Measurements from ENCODE around the gene ICAM4. TPM values are rescaled to one million over a fixed set of nuclear protein-coding genes. Genes with fewer than 3 reads are reported as not detected.

Gene ICAM4
- total RNA-seq, 3 donors from 2014 or later (not counting 1 experiment from before 2014, with no cell fraction given): 1.3 to 3.6 (median 3.0) TPM

DNA sequence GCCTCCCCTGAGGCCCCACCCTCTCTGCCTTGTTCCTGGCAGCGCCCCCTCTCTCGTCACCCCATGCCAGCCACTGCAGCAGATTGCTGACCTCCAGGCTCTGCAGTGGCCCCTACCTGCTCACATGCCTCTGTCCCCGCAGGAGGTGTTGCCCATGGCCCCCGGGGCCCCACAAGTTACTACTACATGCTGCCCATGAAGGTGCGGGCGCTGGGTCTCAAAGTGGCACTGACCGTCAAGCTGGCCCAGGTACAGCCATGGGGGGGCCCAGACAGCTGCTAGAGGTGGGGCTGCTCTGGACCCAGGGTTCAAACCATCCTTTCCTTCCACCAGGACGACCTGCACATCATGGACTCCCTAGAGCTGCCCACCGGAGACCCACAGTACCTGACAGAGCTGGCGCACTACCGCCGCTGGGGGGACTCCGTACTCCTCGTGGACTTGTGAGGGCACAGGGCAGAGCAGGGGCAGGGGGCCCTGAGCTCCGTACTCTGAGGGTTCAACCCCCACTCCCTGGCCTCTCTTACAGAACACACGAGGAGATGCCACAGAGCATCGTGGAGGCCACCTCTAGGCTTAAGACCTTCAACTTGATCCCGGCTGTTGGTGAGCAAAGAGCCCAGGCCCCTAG is 28.6 kb upstream of the ICAM4 start:
- Mint-ChIP-seq H3K36me3 (peaks cover 9% of the 10 kb centered on the region), H3K27me3 (ENCODE audit: low read depth in 2 of 2) (no peaks in the 10 kb centered on the region), H3K27ac (no peak overlapping the region), H3K9me3 (no peaks in the 10 kb centered on the region), H3K4me1 (peaks cover 0 to 15% of the 10 kb centered on the region in 2 donors), H3K4me3 (no peak overlapping the region)
- intact Hi-C loops (cut with micrococcal nuclease): no loop called here
- Histone ChIP-seq H3K27me3 (ENCODE audit: control insufficient read depth, insufficient read depth, low read length) (no peaks in the 10 kb centered on the region), H3K4me3 (ENCODE audit: low read length) (no peak overlapping the region), H3K9me3 (ENCODE audit: control insufficient read depth, insufficient read depth, low read length) (no peaks in the 10 kb centered on the region), H3K27ac (ENCODE audit: low read length) (no peak overlapping the region), H3K4me1 (ENCODE audit: control insufficient read depth, insufficient read depth, low read length) (peaks cover 3% of the 10 kb centered on the region), H3K36me3 (ENCODE audit: control insufficient read depth, insufficient read depth, low read length) (peaks cover 36% of the 10 kb centered on the region)
- TF ChIP-seq, protein P1, sequence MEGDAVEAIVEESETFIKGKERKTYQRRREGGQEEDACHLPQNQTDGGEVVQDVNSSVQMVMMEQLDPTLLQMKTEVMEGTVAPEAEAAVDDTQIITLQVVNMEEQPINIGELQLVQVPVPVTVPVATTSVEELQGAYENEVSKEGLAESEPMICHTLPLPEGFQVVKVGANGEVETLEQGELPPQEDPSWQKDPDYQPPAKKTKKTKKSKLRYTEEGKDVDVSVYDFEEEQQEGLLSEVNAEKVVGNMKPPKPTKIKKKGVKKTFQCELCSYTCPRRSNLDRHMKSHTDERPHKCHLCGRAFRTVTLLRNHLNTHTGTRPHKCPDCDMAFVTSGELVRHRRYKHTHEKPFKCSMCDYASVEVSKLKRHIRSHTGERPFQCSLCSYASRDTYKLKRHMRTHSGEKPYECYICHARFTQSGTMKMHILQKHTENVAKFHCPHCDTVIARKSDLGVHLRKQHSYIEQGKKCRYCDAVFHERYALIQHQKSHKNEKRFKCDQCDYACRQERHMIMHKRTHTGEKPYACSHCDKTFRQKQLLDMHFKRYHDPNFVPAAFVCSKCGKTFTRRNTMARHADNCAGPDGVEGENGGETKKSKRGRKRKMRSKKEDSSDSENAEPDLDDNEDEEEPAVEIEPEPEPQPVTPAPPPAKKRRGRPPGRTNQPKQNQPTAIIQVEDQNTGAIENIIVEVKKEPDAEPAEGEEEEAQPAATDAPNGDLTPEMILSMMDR (IDR thresholded peaks at IDR 0.05): no peak
- 96% methylated on average over 18 of the region's 18 CpGs for WGBS (ENCODE audit: insufficient coverage)
- no peak for ATAC-seq
- no peak for DNase-seq

GRCh38 chr19:10259162-10259905 is 27.4 kb upstream of the ICAM4 start:
- H3K27ac Mint-ChIP-seq: no peak overlapping the region
- no peaks in the 10 kb centered on the region for H3K9me3 Mint-ChIP-seq
- no peaks in the 10 kb centered on the region for H3K27me3 Mint-ChIP-seq (ENCODE audit: low read depth in 2 of 2)
- peaks cover 9% of the 10 kb centered on the region for H3K36me3 Mint-ChIP-seq
- intact Hi-C loops (cut with micrococcal nuclease): loop anchor here (1.0 kb wide), 1 partner anchor 130 kb away; no protein-coding TSS in a partner anchor
- H3K4me3 Mint-ChIP-seq: no peak overlapping the region
- ATAC-seq (peak; percentile 81 to 96 (median 90)), DNase-seq (peak; percentile 73 to 95)
- Histone ChIP-seq H3K27me3 (ENCODE audit: control insufficient read depth, insufficient read depth, low read length) (no peaks in the 10 kb centered on the region), H3K4me3 (ENCODE audit: low read length) (no peak overlapping the region), H3K27ac (ENCODE audit: low read length) (no peak overlapping the region), H3K9me3 (ENCODE audit: control insufficient read depth, insufficient read depth, low read length) (no peaks in the 10 kb centered on the region), H3K4me1 (ENCODE audit: control insufficient read depth, insufficient read depth, low read length) (peaks cover 3% of the 10 kb centered on the region), H3K36me3 (ENCODE audit: control insufficient read depth, insufficient read depth, low read length) (peaks cover 33% of the 10 kb centered on the region)
- WGBS (ENCODE audit: insufficient coverage): 76% methylated on average over 32 of the region's 32 CpGs
- H3K4me1 Mint-ChIP-seq: peaks cover 0 to 7% of the 10 kb centered on the region in 2 donors
- TF ChIP-seq, protein P1 (IDR thresholded peaks at IDR 0.05): peak; percentile 71

DNA sequence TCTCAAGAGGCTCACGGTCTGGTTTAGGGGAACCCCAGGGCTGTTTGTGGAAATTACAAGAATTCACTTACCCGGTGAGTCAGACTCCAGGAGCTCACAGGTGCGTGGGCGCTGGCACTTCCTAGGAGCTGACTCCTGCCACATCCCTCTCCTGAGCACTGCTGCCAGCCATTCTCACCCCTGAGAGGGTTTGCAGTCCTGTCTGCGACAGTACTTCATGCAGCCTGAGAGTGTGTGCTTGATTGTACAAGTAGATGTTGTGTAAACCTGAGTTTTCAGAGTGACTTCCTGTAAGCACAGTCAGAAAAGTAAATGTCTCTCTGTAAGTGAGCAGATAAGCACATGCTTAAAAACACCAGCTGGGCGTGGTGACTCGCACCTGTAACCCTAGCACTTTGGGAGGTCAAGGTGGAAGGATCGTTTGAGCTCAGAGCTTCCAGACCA is 26.6 kb upstream of the ICAM4 start:
- intact Hi-C loops (cut with micrococcal nuclease): no loop called here
- 81% methylated on average over 8 of the region's 8 CpGs for WGBS (ENCODE audit: insufficient coverage)
- H3K4me3 ChIP-seq (ENCODE audit: low read length): no peak overlapping the region
- H3K36me3 ChIP-seq (ENCODE audit: control insufficient read depth, insufficient read depth, low read length): peaks cover 30% of the 10 kb centered on the region
- TF ChIP-seq, protein P1 (IDR thresholded peaks at IDR 0.05): no peak
- no peaks in the 10 kb centered on the region for H3K27me3 Mint-ChIP-seq (ENCODE audit: low read depth in 2 of 2)
- H3K4me1 ChIP-seq (ENCODE audit: control insufficient read depth, insufficient read depth, low read length): peaks cover 3% of the 10 kb centered on the region
- no peak overlapping the region for H3K27ac Mint-ChIP-seq
- H3K4me1 Mint-ChIP-seq: peaks cover 0 to 7% of the 10 kb centered on the region in 2 donors
- no peaks in the 10 kb centered on the region for H3K27me3 ChIP-seq (ENCODE audit: control insufficient read depth, insufficient read depth, low read length)
- no peak overlapping the region for H3K4me3 Mint-ChIP-seq
- peaks cover 9% of the 10 kb centered on the region for H3K36me3 Mint-ChIP-seq
- no peak for ATAC-seq
- H3K9me3 Mint-ChIP-seq: no peaks in the 10 kb centered on the region
- DNase-seq: peak in 1 of 2 donors; percentile 30
- H3K27ac ChIP-seq (ENCODE audit: low read length): no peak overlapping the region
- H3K9me3 ChIP-seq (ENCODE audit: control insufficient read depth, insufficient read depth, low read length): no peaks in the 10 kb centered on the region

Measured in natural killer cell (primary cell).